HUDEP-2 (cell line): ENCODE results near the gene EIF2AK3.
"Not testable (repeated sequence)": the region's sequence is repeated elsewhere in the genome, so short reads cannot be mapped to it uniquely, and the experiment has no call there.

Source experiments
- DNase-seq, 76 experiments: peaks; one replicate each; lab custom pipeline; 2025; ENCODE audit not compliant: unreplicated experiment in 76 of 76; lab: John Stamatoyannopoulos, UW

EIF2AK3 gene

GRCh38 chr2:88627055-88627855 lies at the start of gene EIF2AK3:
TSS of gene EIF2AK3 (minus strand) at chr2:88627464. CDS start at chr2:88627274, 190 bp downstream.
- peak; percentile 32 to 100 (median 98) for DNase-seq

DNA sequence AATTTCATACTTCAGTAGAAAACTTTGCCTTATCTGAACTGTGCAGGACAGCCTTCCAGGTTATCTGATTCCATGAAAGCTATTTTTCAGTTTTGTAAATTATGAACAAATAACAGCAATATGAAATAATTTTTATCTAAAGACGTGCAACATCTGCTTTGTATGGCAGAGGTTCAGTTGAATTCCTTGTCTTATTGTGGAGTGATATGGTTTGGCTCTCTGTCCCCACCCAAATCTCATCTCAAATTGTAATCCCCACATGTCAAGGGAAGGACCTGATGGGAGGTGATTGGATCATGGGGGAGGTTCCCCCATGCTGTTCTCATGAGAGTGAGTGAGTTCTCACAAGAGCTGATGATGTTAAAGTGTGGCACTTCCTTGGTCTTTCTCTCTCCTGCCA lies 46.1 kb upstream of the EIF2AK3 start:
- DNase-seq, result peak in 25 of 76 experiments; percentile 0 to 67 (median 19)

GRCh38 chr2:88671786-88672427 lies 44.6 kb upstream of the EIF2AK3 start:
- peak in 11 of 76 experiments; percentile 1 to 41 (median 9) for DNase-seq

DNA sequence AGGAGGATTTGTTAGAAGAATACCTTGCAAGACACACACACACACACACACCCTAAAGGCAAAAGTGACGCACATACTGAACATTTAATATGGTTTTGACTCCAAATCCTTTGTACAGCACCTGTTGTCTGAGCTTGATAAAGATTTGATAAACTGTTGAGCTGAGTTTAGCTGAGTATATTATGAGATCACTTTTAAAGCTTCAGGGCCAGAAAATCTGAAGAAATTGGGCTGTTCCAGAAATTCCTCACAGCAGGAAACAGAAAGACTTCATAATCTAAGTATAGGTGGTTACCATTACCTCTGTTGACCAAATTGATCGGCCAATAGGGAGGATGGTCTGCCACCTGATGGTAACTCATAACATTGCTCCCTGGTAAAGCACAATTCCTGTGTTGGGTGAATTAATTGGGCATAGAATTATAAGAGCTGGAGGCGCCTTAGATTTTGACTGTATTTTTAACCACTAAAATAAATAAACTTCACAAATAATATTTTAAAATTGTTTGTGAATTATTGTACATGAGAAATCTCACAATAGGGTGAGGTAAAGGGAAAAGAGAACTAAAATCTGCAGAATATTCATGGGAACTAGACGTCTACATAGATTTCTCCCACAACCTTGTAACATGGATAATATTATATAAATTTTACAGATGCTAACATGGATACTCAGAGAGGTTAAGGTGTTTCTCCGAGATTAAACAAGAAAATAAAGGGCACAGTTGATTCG lies 42.4 kb upstream of the EIF2AK3 start:
- DNase-seq, result peak in 21 of 76 experiments; percentile 3 to 59 (median 25)

GRCh38 chr2:88668862-88669261 lies 41.6 kb upstream of the EIF2AK3 start:
- no peak for DNase-seq

GRCh38 chr2:88667219-88667618 lies 40.0 kb upstream of the EIF2AK3 start:
- no peak for DNase-seq

- DNase-seq, result no peak
Observed at GRCh38 chr2:88666576-88666975, 39.3 kb upstream of the EIF2AK3 start.

- DNase-seq, result no peak
Observed at GRCh38 chr2:88660622-88661021, 33.4 kb upstream of the EIF2AK3 start.

DNA sequence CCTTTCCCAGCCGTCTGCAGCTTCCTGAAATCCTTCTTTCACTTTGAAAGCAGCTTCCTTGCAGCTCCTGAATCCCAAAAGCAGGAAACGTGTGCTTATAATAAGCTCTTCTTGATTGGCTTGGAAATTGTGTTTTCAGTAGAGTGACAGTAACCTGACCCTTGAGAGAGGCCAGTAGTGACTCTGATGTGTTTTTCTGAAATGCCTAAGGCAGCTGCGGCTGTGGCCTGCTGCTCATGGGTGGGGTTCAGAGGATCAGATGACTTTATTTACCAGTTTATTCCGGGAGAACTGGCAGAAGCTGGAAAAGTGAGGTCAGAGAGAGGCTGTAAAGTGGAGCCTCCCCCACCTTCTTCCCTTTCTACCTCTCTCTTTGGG lies 32.3 kb upstream of the EIF2AK3 start:
- no peak for DNase-seq

DNA sequence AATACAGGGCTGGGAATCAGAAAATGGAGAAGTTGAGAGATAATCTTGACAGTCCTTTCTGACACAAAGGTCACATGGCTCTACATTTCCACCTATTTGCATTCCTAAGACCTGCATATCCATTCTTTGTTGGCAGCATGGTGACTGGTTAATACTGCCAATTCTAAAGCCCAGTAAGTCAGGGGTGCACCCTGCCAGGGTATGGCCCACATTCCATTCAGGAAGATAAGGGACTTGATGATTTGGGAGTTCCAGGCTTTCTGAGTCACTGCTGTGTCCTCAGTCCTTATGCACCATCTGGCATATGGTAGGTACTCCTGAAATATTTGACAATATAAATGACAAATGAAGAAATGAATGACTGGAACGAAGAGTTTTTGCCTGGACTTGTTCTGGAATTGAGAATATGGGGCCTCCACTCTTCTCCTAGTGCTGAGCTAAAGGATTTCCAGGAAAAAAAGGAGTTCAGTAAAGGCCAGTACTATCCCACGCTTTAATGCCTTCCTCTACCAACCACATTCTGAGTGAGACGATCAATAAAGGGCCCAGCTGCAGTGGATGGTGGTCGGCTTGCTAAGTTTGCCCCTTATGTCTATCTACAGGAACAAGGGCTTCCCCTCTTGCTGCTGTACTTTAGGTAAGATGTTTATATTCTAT lies 31.7 kb upstream of the EIF2AK3 start:
- DNase-seq, result no peak

GRCh38 chr2:88658326-88658725 lies 31.1 kb upstream of the EIF2AK3 start:
- DNase-seq, result no peak

- no peak for DNase-seq
Observed at GRCh38 chr2:88657131-88657530, 29.9 kb upstream of the EIF2AK3 start.

- DNase-seq, result no peak
Observed at GRCh38 chr2:88656690-88657089, 29.4 kb upstream of the EIF2AK3 start.

- no peak for DNase-seq
Observed at GRCh38 chr2:88654714-88655113, 27.4 kb upstream of the EIF2AK3 start.

DNA sequence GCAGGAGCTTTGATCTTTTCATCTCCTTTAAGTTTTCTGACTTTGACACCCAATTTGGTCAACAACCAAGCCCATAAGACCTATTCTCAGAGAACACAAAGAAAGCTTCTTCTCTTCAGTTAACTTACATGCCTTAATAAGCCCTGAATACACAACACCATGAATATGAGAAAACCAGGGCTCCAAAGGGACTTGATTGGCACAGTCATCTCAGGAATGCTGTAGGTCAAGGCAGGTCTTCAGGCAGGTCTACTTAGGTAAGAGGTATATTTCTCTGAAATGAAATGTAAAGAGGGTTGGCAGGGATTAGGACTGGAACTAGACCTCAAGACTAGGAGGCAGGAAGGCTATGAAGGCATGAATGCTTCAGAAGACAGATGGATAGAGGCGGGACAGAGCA lies 24.4 kb upstream of the EIF2AK3 start:
- DNase-seq, result no peak

- not testable (repeated sequence) for DNase-seq
Observed at GRCh38 chr2:88645291-88645882, 18.1 kb upstream of the EIF2AK3 start.

- DNase-seq, result no peak
Observed at GRCh38 chr2:88642278-88642677, 15.0 kb upstream of the EIF2AK3 start.

DNA sequence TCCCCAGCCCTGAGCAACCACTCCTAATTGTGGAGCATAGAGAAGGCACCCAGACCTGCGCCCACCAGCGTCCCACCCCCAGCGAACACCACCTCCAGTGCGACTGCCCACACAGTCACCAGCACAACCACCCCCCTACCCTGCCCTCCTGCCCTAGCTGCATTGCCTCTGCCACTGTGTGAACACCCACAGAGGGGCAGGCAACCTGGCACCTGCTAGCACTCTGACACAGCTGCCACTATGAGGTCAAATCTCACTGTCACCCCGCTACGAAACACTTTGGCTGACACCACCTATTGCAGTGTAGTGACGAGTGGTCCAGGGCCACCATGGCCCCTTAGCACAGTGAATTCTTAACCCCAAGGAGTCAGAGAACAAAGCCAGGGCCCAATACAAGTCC lies 14.1 kb upstream of the EIF2AK3 start:
- no peak for DNase-seq

DNA sequence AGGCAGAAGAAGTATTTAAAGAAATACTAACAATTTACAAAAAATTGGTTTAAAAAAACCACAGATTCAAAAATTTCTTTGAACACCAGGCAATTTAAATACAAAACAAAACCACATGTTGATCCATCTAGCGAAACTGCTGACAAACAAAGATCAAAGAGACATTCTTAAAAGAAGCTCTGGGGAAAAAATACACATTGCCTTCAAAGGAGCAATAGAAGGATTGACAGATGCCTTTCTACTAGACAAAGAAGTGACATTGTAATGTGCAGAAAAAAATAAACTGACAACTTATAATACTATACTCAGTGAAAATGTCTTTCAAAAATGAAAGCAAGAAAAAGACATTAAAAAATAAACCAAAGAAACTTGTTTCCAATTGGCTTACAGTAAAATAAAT lies 12.6 kb upstream of the EIF2AK3 start:
- no peak for DNase-seq

DNA sequence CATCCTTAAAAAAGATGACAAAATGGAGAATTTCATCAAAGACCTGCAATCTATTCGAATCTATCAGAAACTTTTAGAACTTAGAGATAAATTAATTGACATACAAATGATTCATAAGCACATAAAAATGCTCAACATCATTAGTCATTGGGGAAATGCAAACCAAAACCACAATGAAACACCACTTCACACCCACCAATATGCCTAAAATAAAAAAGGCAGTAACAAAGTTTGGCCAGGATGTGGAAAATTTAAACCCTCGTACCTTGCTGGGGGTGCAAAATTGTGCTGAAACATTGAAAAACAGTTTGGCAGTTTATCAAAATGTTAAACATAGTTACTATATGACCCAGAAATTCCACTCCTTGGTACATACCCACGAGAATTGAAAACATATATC lies 11.5 kb upstream of the EIF2AK3 start:
- peak in 1 of 76 experiments; percentile 2 for DNase-seq
